Esophagus squamous epithelium (tissue), 4 donors: ENCODE results near the gene SPRR2D.

Experiments used
- CTCF ChIP-seq, 6 experiments: fragments of 450-650 bp in 4 of 6; fragments of 200-600 bp in 2 of 6; sonication (generic) in 2 of 6; IDR thresholded peaks; one replicate each; pipeline ENCODE4 v1.5.1; 2016 to 2019; ENCODE audit warnings: antibody characterized with exemption in 6 of 6, mild to moderate bottlenecking in 4 of 6, moderate library complexity in 4 of 6
- POLR2A ChIP-seq, 4 donors: fragments of 450-650 bp; IDR thresholded peaks; one replicate each; pipeline ENCODE4 v1.6.1; 2017; ENCODE audit warnings: antibody characterized with exemption in 4 of 4, mild to moderate bottlenecking in 4 of 4, moderate library complexity in 3 of 4

- no peak for TF ChIP-seq POLR2A (IDR thresholded peaks at IDR 0.05)
- no peak for TF ChIP-seq CTCF (IDR thresholded peaks at IDR 0.05)
Observed at GRCh38 chr1:152998476-152998875, 42.4 kb downstream of the SPRR2D start.
